COLO668 (cell line): ENCODE measurements around the gene EVI2B.
"Not testable (repeated sequence)": the region's sequence is repeated elsewhere in the genome, so short reads cannot be mapped to it uniquely, and the experiment has no call there.

Experiments used
- DNase-seq: peaks from one replicate; lab custom pipeline; 2025; ENCODE audit not compliant: unreplicated experiment; lab: John Stamatoyannopoulos, UW

The EVI2B gene, protein sequence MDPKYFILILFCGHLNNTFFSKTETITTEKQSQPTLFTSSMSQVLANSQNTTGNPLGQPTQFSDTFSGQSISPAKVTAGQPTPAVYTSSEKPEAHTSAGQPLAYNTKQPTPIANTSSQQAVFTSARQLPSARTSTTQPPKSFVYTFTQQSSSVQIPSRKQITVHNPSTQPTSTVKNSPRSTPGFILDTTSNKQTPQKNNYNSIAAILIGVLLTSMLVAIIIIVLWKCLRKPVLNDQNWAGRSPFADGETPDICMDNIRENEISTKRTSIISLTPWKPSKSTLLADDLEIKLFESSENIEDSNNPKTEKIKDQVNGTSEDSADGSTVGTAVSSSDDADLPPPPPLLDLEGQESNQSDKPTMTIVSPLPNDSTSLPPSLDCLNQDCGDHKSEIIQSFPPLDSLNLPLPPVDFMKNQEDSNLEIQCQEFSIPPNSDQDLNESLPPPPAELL

DNA sequence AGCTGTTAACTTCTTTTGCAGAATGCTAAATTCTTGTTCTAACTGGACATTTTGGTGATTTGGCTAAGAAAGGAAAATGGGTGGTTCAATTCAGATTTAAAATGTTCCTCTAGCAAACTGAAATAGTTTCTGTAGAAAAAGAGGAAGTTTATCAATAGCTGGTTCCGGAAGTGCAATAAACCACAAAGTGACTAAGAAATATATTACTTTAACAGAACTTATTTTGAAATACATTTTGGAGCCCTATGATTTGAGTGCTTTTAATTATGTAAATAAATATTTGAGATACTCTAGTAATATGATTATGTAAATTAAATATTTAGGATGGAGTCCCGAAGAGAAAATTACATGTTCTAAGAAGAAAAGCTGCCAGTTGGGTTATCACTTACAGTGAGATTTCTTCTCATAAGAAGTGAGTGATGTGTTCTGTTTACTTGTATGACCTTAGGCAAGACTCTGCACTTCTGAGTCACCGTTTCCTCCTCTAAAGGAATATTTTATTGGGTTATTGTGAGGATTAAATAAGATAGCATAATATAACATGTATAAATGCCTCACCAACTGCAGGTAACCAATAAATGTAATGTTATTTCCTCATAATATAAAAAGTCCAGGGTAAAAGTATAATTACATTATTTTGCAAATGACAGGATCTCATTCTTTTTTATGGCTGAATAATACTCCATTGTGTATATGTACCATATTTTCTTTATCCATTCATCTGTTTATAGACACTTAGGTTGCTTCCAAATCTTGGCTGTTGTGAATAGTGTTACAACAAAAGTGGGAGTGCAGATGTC is at the start of gene EVI2B:
Gene EVI2B, minus strand, starts transcription at position 73 of the 800 bp plus-strand sequence. CDS start 8,445 bp downstream, outside the sequence.
- DNase-seq: no peak

DNA sequence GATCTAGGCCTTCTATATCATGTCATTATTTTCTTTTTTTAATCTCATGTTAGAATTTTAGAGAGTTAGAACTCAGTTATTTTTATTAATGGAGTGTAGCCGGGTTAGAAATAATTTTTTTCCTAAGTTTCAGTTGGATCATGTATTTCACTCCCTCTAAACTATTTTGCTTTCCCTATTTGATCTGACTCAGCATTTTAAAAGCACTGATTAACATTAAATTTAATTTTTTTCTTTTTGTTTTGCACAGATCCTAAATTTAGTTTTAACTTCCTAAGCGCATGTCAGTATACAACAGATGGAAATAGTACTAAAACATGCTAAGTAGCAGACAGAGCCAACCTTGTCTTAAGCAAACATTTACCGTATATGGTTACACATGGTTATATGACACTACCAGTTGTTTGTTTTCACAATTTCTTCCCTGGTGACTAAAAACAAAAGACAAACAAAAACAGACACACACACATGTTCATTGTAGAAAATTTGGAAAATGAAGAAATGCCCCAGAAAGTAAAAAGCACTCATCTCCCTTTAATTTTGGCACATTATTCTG is 44.1 kb upstream of the EVI2B start:
- DNase-seq: no peak

DNA sequence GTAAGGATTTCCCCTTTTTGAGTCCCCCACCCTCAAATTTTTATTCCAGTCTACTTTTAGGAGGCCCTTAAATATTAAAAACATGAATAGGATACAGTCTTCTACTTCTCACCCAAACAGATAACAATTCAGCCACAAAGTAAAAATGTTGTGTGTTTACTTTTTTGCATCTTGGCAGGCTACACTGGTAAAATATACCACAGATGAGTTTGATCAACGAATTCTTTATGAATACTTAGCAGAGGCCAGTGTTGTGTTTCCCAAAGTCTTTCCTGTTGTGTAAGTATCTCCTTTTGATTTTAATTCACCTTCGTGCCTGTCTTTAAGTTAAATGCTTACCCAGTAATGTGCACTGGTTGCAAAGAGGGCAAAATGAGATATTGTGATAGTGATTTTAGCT is 43.2 kb upstream of the EVI2B start:
- DNase-seq: no peak

DNA sequence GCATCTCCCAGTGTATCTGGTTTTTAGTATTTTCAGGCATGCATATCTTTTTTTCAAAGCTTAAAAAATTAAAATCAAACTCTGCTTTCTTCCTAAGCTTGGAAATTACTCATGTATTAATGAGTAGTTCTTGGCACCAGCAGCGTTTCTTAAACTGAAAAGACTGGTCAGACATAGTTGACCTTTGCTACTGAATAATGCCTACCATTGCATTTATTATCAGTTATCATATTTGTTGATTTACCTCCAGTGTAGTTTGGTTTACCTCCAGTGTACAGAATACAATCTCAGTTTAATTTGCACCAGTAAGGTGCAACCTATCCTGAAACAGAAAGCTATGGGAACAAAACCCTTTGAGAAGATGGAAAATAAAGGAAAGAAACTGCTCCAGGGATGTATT is 42.1 kb upstream of the EVI2B start:
- no peak for DNase-seq

DNA sequence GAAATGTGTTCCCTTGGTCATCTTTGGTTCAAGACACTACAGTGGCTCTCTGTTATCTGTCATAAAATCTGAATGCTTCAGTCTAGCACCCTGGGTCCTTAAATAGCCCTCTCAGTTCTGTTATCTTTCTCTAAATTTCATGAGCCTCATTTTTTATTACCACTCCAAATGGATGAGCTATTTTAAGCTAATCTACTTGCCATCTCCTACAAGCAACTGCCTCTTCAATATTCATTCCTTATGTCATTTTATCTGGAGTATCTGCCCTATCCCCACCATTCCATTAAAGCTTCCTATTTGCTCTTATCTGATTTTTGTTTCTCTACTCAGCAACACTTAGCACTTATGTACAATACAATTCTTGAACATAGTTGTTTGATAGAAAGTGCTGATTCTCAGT is 35.6 kb upstream of the EVI2B start:
- DNase-seq: no peak

DNA sequence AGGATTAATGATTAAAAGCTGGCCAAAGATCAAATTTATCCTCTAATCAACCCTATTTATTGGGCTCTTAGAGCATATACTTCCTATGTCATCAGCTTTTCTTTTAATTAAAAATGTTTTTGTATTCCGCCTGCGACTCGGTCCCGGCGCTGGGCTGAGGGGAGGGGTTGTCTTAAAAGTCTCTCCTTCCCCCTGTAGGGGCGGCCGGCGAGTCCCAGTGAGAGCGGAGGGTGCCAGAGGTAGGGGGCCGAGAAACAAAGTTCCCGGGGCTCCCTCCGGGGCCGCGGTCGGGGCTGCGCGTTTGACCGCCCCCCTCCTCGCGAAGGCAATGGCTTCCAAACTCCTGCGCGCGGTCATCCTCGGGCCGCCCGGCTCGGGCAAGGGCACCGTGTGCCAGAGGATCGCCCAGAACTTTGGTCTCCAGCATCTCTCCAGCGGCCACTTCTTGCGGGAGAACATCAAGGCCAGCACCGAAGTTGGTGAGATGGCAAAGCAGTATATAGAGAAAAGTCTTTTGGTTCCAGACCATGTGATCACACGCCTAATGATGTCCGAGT is 31.4 kb upstream of the EVI2B start:
- not testable (repeated sequence) for DNase-seq

DNA sequence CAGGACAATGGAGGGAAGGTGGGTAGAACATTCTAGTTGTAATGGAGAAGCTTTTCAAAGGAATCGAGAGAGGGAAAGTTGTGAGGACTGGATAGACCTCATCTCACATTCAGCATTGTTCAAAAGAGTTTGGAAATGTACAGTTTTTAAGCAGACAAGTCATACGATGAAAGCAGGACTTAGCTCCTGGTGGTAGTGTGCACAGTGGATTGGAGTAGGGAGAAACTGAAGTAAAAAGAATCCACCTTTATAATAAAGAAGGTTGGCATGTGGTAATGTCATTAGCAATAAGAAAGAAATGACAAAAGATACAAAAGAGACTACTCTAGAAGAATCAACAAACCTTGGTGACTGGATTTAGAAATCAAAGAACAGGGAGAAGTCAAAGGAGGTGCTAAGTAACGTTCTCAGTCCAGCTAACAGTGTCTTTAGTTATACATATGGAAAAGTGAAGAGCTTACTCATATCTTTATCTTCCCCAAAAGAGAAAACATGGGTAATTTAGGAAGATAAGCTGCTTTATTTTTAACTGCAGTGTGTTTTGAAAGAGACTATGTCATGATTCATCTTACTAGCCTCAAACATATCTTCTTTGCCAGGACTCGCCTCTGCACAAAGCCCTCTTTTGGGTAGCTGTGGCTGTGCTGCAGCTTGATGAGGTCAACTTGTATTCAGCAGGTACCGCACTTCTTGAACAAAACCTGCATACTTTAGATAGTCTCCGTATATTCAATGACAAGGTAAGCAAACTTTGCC is 26.2 kb upstream of the EVI2B start:
- no peak for DNase-seq

DNA sequence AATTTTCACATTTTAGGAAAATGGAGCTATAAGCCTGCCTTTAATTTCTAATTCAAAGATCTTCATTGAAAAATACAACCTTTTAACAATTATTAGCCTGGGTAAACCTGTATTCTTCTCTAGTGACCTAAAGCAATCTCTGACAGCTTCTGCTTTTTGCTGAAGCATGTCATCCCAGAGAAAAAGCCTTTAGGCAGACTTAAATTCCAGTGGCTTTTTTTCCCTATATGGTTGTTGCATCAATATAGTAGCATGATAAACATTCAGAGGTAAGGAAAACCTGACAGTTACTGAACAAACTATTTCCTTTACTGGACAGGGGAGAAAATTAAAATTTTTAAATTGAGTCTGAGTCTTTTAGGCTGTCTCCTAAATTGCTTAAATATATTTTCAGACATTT is 15.4 kb upstream of the EVI2B start:
- no peak for DNase-seq

DNA sequence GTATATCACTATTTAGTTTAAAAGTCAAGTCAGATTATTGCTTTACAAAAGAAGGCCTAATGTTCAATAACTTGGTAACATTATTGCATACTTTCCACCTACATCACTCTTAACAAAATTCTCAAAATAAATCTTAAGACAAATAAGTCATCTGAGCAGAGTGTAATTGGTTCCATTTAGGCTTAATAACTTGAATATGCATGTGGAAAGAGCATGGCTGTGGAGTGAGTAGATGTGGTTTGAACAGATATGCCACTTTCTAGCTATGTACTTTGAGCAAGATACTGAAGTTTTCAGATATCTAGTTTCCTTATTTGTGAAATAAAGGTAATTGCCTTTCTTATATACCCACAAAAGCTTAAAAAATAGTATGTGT is 14.3 kb upstream of the EVI2B start:
- DNase-seq: no peak

DNA sequence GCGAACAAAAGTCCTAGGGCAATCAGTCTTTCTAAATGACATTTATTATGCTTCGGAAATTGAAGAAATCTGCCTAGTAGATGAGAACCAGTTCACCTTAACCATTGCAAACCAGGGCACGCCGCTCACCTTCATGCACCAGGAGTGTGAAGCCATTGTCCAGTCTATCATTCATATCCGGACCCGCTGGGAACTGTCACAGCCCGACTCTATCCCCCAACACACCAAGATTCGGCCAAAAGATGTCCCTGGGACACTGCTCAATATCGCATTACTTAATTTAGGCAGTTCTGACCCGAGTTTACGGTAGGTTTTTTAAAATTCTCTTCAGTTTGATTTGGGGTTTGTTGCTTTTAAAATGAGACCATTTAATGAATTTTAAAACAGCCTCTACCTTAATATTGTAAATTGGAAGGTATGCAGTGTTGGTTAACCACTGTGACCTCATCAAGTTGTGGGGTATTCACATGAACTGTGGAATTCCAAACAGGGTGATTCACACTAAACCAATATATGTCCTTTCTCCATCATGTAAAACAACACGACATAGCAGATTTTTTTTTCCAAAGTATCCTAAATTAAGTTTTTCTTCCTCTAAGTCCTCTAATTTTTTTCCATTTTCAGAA is 13.8 kb upstream of the EVI2B start:
- no peak for DNase-seq

DNA sequence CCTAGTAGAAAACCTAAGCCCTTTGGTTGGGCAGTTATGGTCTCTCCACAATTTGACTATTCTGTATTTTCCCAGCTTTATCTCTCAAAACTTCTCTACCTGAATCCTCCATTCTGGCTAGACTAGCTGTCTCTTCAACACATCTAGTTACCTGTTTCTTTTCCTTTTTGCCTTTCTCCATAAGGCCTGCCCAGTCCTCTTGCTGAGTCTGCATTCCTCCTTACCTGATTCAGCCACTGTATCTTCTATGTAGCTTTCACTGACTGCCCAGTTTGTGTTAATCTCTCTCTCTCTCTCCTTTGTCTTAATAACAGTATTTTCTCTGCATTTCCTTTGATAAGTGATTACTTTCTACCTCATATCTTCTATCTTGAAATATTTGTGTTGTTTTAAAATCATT is 9.7 kb upstream of the EVI2B start:
- no peak for DNase-seq

DNA sequence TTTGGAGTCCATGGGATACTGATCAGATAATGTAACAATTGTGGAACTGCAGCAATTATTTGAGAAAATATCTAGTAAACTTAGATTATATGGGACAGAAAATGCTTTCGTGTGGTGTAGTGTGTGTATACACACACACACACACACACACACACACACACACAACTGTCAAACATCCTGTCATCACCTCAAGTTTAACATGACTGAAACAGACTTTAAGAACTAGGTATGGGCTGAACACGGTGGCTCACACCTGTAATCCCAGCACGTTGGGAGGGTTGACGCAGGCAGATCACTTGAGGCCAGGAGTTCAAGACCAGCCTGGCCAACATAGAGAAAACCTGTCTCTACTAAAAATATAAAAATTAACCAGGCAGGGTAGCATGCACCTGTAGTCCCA is 8.1 kb upstream of the EVI2B start:
- DNase-seq: no peak

DNA sequence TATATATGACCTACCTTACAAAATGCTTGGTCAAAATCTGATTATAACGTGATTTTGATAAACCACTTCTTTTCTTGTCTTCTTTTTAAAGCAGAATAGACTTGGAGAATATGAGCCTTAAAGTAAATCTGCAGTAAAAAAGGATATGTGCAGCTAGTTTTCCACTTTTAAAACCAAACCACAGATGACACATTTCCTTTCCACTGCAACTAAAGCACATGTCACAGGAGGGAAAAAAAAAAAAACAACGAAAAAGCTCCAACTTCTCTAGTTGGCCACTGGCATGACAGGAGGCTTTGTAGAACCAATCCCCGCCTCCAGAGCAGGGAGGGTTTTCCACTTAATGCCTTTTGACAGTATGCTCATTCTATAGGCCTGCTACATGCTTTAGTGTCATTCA is 7.6 kb upstream of the EVI2B start, which contains the start of gene EVI2A:
Gene EVI2A, minus strand, starts transcription at position 142 of the 400 bp plus-strand sequence. CDS start 2,609 bp downstream, outside the sequence.
- no peak for DNase-seq

DNA sequence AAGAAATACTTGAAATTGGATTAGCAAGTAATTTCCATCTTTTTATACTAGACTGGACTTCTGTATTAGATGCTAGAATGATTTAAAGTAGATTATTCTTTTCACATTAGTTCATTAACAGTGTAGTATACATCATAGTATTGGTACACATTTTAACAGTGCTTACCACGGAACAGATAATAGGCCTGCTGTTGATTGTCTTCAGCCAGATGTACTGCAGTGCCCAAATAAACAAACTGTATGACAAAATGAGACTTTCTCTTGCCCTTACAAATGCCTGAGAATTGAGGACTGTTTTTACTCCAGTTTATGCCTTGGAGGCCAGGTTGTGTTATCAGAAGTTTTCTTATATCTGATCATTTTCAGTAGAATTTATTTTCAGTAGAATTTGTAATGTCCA is 6.9 kb upstream of the EVI2B start:
- no peak for DNase-seq

DNA sequence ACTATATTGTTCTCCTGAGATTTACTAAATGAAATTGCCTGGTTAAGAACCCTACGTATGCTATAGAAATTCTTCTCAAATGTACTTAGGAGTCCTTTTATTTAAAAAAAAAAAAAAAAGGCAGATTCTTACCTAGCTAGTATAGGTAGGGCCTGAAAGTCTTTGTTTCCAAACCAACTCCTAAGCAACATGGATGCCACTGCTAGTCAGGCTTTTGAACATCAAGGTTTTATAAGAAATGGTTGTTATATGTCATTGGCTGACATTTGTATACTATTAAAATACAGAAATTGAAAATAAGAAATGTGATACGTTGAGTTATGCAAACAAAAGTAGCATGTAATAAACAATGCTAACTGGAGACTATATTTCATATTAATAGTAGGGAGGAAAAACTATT is 6.4 kb upstream of the EVI2B start:
- DNase-seq: no peak

DNA sequence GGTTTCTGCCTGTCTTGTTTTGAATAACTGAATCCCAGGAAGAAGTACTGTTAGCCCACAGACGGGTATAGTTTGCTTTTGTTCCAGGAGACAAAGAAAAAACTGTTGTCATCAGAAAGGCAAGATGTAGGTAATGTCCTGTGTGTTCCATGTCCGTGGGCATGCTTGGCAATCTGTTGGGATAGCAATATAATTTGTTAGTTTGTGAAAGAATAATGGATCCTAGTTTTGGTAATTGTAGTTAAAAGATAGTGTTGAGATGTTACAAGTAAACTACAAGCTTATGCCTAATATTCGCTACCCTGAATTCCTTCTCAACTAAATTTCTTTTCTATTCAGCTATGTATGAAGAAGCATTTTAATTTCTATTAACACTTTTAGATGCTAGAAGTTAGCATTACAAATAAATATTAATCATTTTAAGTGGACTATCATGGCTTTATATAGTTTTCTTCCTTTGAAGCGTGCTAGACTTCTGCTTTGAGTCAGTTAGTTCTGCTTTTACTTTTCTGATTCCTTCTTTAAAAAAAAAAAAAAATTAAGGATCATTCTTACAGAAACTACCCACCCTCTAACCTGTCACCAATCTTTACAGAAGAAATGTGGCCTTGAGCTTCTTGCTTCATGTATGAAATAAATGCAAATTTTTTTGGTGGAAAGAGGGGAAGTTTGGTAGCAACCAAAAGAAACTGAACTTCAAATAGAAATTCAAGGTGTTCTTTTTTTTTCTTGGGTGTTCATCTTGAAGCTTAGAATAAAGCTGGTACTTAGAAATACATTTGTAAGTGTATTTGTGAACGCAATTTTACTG is 5.2 kb upstream of the EVI2B start:
- DNase-seq: no peak

DNA sequence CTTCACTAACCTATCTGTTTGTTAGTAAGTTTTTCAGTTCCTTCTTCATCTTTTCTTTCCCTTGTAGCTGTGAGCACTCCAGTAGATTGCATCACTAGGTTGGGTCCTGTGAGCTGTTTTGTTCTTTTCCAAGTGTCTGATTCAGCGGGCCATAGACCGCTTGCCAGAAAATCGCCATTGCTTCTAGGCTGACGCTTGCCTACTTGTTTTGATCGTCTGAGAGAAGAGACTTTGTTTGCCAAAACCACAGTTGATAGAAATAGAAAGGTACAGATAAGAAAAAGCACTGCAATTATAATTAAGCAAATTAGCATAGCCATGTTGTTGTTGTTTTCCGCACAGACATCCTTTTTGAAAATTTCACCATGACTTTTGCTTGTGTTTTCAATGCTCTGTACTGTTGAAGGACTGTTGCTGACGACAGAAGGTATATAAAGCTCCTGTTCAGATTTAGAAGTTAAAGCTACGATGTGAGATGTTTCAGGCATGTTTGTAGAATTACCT is 4.5 kb upstream of the EVI2B start:
- DNase-seq: no peak

DNA sequence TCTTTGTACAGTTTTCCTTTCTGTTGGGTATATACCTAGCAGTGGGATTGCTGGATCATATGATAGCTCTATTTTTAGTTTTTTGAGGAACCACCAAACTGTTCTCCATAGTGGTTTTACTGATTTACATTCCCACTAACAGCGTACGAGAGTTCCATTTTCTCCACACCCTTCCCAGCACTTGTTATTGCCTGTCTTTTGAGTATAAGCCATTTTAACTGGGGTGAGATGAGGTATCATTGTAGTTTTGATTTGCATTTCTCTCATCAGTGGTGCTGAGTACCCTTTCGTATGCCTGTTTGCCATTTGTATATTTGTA is 887 bp upstream of the EVI2B start:
- DNase-seq: no peak

DNA sequence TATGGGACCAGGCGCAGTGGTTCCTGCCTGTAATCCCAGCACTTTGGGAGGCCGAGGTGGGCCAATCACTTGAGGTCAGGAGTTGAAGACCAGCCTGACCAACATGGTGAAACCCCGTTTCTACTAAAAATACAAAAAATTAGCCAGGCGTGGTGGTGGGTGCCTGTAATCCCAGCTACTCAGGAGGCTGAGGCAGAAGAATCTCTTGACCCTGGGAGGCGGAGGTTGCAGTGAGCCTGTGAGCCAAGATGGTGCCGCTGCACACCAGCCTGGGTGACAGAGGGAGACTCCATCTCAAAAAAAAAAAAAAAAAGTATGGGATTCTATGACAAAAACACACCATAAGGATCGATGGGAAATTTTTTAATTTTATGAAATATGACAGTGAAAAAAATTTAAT is 1.6 kb downstream of the EVI2B start:
- DNase-seq: not testable (repeated sequence)

DNA sequence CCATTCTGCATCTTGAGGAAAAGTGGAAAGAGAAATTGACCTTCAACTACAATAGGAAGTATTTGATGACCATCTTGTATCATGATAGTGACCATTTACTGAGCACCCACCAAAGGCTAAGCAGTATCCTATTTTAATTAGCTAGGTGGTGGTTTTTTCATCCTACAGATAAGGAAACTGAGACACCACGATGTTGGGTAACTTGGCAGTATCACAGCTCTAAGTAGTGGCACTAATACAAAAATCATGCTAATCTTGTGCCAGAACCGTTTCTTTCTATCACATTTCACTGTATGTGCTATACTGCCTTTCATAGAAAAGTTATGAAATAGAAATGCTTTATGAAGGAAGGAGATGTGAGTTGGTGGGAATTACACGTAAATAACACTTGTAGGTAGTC is 2.3 kb downstream of the EVI2B start:
- DNase-seq: no peak
